Neuron (in vitro differentiated cells): ENCODE data around the gene BLOC1S6.

Experiments
- H2AFZ ChIP-seq: one replicate; pipeline ENCODE4 v1.6.1; 2013; ENCODE audit warnings: low read depth, mild to moderate bottlenecking, inconsistent platforms, low read length, moderate library complexity
- H3K27me3 ChIP-seq: one replicate; pipeline ENCODE4 v1.6.1; 2013; ENCODE audit warnings: low read length; ENCODE audit not compliant: insufficient read depth
- H3K36me3 ChIP-seq: one replicate; pipeline ENCODE4 v1.6.1; 2013; ENCODE audit warnings: low read length; ENCODE audit not compliant: insufficient read depth
- H3K4me1 ChIP-seq: one replicate; pipeline ENCODE4 v1.6.1; 2013; ENCODE audit warnings: low read length; ENCODE audit not compliant: insufficient read depth
- H3K4me3 ChIP-seq: 2 replicates; pipeline ENCODE4 v1.5.1; 2013; ENCODE audit warnings: mild to moderate bottlenecking, low read length, moderate library complexity
- H3K9me3 ChIP-seq: one replicate; pipeline ENCODE4 v1.6.1; 2013; ENCODE audit warnings: low read length

BLOC1S6 gene

DNA sequence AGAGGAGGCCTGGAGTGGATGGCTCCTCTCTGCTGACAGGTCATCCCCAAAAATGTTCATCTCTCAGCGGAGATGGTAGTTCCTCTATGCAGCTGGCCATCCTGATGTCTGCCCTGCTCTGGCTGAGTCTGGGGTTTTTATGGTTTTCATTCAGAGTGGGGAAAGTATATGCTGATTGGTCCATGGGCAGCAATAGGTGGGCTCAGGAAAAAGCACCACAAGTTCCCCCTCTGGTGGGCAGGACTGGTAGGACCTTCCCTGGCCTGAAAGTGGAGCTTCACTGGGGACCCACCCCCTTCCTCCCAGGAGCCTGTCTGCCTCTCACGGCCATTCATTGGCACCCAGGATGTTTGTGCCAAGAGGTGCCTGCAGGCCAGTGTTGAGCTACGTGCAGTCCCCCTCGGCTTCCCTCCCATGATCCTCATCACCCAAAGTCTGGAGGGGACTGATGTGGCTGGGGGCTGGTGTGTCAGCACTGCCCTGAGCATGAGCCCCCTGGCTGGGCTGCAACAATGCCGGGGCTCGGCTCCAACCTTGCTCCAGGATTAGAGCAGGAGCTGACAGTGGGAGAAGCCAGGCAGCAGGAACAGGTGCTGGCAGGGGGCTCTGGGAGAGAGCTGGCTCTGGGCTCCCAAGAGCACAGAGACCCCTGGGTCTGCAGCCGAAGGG lies 13.1 kb upstream of the BLOC1S6 start:
- H3K4me3 ChIP-seq = no peak overlapping the region
- no peaks in the 10 kb centered on the region for H3K4me1 ChIP-seq
- H2AFZ ChIP-seq = peak overlapping the region; percentile 5

DNA sequence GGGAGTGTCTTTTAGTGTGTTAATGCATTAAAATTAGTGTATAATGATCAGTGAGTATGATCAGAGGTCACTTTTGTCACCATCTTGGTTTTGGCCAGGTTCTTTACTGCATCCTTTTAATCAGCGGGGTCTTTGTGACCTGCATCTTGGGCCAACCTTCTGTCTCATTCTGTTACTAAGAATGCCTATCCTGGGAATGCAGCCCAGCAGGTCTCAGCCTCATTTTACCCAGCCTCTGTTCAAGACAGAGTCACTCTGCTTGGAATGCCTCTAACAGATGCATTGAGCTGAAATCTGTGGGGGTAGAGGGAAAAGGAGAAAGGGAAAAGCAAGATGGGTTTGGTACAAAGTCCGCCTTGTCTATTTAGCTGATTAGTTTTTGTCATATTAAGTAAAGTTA lies 5.3 kb upstream of the BLOC1S6 start:
- Histone ChIP-seq H3K36me3 (no peaks in the 10 kb centered on the region), H3K4me1 (peaks cover 15% of the 10 kb centered on the region), H3K27me3 (no peaks in the 10 kb centered on the region), H2AFZ (no peak overlapping the region), H3K9me3 (no peaks in the 10 kb centered on the region), H3K4me3 (no peak overlapping the region)

More for the DNA sequence above, 13.1 kb upstream of the BLOC1S6 start:
- Histone ChIP-seq H3K9me3 (no peaks in the 10 kb centered on the region), H3K27me3 (no peaks in the 10 kb centered on the region), H3K36me3 (no peaks in the 10 kb centered on the region)

DNA sequence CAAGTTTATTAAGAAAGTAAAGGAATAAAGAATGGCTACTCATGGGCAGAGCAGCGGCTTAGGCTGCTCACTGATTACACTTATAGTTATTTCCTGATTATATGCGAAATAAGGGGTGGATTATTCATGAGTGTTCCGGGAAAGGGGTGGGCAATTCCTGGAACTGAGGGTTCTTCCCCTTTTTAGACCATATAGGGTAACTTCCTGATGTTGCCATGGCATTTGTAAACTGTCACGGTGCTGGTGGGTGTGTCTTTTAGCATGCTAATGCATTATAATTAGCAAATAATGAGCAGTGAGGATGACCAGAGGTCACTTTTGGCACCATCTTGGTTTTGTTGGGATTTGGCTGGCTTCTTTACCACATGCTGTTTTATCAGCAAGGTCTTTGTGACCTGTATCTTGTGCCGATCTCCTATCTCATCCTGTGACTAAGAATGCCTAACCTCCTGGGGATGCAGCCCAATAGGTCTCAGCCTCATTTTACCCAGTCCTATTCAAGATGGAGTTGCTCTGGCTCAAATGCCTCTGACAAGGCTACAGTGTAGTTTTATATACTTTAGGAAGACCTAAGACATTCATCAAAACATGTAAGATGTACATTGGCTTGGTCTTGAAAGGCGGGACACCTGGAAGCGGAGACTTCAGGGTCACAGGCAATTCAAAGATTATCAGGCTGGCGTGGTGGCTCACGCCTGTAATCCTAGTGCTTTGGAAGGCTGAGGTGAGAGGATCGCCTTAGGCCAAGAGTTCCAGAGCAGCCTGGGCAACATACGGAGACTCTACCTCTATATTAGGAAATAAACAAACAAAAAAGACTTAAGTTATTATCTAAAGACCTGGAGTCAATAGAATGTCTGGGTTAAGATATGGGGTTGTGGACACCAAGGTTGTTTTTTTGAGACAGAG lies 3.2 kb upstream of the BLOC1S6 start:
- H3K36me3 ChIP-seq = no peaks in the 10 kb centered on the region
- H3K27me3 ChIP-seq = no peaks in the 10 kb centered on the region
- no peak overlapping the region for H2AFZ ChIP-seq
- no peaks in the 10 kb centered on the region for H3K9me3 ChIP-seq
- no peak overlapping the region for H3K4me3 ChIP-seq
- H3K4me1 ChIP-seq = peaks cover 22% of the 10 kb centered on the region

DNA sequence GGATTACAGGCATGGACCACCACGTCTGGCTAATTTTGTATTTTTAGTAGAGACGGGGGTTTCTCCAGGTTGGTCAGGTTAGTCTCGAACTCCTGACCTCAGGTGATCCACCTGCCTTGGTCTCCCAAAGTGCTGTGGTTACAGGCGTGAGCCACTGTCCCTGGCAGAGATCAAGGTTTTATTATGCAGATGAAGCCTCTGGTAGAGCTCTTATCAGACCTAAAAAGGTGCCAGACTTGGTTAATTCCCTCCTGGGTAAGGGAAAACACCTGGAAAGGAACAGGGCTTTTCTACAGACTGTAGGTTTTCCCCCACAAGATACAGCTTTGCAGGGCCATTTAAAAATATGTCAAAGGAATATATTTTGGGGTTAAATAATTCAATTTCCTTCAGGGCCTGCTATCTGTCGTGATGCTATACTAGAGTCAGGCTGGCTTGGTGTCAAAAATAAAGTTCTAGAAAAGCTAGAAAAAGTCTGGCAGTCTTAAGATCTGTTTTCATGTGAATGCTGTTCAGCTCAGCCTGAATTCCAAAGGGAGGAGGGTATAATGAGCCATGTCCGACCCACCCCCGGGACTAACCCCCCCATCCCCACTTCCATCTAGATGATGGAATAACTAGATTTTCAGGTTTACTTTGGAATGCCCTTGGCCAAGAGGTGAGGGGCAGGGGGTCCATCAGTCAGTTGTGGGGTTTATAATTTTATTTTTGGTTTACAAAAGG lies 1.9 kb upstream of the BLOC1S6 start:
- Histone ChIP-seq H3K4me3 (peak overlapping the region; percentile 90), H3K36me3 (no peaks in the 10 kb centered on the region), H3K4me1 (peaks cover 30% of the 10 kb centered on the region)

DNA sequence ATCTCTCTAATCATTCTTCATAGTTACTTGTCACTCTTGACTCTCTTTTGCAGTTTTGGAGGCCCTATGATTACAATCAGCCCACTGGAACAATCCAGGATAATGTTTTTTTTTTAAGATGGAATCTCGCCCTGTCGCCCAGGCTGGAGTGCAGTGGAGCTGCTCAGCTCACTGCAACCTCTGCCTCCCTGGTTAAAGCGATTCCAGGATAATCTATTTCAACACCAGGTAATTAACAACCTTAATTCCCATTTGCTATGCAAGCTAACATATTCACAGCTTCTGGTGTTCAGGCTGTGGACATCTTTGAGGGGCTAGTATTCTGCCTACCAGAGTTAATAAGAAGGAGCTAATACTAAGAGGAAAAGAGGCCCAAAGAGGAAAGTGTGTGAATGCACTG lies 1.1 kb upstream of the BLOC1S6 start:
- Histone ChIP-seq H3K36me3 (no peaks in the 10 kb centered on the region), H3K4me1 (peaks cover 30% of the 10 kb centered on the region), H3K9me3 (no peaks in the 10 kb centered on the region), H3K4me3 (peak overlapping the region; percentile 90), H2AFZ (peak overlapping the region; percentile 56), H3K27me3 (no peaks in the 10 kb centered on the region)

More for the DNA sequence above, 1.9 kb upstream of the BLOC1S6 start:
- no peaks in the 10 kb centered on the region for H3K9me3 ChIP-seq
- H3K27me3 ChIP-seq = no peaks in the 10 kb centered on the region
- no peak overlapping the region for H2AFZ ChIP-seq

DNA sequence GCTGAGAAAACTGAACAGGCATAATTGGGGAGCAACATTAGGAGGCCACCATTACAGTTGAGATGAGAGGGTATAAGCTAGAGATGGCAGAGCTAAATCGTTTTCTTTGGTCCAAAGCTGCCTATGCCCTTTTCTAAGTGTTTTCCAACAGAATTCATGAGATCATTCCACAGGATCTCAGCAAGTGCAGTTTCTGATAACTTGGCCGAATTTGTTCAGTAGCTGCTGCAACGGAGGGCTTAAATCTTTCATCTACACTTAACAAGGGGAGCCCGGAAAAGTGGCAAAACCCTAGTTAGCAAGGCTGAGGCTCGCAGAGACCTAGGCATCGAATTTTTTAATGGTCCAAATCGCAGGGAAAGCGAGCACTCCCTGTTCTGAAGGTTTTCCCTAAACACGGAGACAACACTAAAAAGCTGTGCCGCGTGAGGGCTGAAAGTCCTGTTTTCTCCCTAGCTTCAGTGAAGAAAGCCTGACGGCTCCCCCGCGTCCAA lies 531 bp upstream of the BLOC1S6 start:
- peak overlapping the region; percentile 90 for H3K4me3 ChIP-seq
- no peaks in the 10 kb centered on the region for H3K9me3 ChIP-seq
- H2AFZ ChIP-seq = peak overlapping the region; percentile 56
- H3K27me3 ChIP-seq = no peaks in the 10 kb centered on the region
- no peaks in the 10 kb centered on the region for H3K36me3 ChIP-seq
- H3K4me1 ChIP-seq = peaks cover 30% of the 10 kb centered on the region

DNA sequence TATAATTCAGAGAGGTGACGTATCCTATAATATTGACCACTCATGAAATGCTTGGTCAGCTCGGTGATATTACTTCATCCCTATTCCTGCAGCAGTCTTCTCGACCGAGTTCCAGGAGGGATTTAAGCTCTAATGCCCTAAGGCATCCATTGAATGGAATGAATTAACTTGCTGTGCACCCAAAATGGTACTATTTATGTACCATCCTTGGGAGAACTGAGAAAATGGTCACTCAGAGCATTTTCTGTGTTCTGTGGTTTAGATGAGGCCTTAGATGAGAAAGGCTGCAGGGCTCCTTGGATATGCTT lies 638 bp downstream of the BLOC1S6 start:
- Histone ChIP-seq H3K4me3 (peak overlapping the region; percentile 90), H3K27me3 (no peaks in the 10 kb centered on the region), H3K4me1 (peaks cover 30% of the 10 kb centered on the region), H3K36me3 (peaks cover 7% of the 10 kb centered on the region), H2AFZ (peak overlapping the region; percentile 56), H3K9me3 (no peaks in the 10 kb centered on the region)

DNA sequence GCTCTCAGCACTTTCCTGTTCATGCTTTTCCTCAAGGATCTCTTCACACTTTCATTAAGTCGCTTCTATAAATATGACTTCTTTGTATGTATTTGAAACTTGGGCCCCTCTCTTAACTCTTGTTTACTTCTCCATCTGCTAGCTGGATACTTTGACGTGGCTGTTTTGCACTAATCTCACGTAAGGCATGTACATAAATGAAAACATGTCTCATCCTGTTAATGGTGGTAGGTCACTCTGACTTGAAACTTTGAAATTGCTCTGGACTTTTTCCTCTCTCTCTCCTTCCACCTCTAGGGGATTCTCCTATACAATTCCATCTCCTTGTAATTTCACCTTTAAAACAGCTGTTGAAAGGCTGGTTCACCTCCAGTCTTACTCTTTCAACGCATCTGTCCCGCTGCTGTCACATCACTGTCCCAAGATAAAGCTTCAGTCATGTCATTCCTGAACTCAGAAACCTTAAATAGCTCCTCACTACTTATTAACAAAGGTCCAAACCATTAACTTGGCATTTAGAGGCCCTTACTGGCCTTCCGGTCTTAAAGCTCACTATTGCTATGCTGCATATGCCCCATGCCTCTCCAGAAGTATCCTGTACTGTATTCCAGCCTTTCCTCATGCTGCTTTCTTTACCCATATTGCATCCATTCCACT lies 1.2 kb downstream of the BLOC1S6 start:
- peaks cover 30% of the 10 kb centered on the region for H3K4me1 ChIP-seq
- no peaks in the 10 kb centered on the region for H3K27me3 ChIP-seq
- H3K4me3 ChIP-seq = peak overlapping the region; percentile 90
- peaks cover 7% of the 10 kb centered on the region for H3K36me3 ChIP-seq
- H3K9me3 ChIP-seq = no peaks in the 10 kb centered on the region
- no peak overlapping the region for H2AFZ ChIP-seq

DNA sequence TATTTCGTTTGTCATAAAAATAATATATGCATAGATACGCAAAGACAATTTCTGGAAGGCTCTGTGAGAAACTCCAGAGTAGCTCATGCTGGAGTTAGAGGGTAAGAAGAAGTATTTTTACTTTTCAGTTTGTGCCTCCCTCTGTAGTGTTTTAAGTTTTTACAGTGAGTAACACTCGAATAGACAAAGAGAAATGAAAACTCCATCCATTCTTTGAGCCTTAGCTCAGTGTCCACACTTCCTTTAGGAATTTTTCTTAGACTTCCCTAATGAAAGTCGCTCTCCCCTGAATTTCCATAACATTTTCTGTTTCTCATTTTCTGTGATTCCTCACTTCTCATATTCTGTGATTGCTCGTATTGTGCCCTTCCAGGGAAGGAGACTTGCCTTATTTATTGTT lies 2.1 kb downstream of the BLOC1S6 start:
- Histone ChIP-seq H3K4me1 (peaks cover 27% of the 10 kb centered on the region), H3K4me3 (peak overlapping the region; percentile 90), H2AFZ (no peak overlapping the region), H3K9me3 (no peaks in the 10 kb centered on the region), H3K27me3 (no peaks in the 10 kb centered on the region), H3K36me3 (peaks cover 12% of the 10 kb centered on the region)

DNA sequence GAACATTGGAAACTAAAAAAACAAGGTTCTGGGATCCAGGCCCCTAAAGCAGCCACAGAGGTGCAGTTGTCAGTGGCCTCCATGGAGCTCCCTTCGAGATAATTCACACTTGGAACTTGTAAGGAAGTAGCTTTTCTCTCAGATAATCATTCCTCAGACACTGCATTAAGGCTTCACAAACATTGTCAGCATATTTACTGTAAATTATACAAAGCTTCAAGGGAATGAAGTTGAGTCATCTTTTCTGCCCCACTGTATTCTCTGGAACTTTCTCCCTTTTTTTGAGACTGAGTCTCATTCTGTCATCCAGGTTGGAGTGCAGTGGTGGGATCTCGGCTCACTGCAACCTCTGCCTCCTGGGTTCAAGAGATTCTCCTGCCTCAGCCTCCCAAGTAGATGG lies 7.1 kb downstream of the BLOC1S6 start:
- Histone ChIP-seq H2AFZ (no peak overlapping the region), H3K9me3 (peaks cover 14% of the 10 kb centered on the region), H3K27me3 (no peaks in the 10 kb centered on the region), H3K4me3 (no peak overlapping the region), H3K36me3 (peaks cover 32% of the 10 kb centered on the region), H3K4me1 (peaks cover 4% of the 10 kb centered on the region)

DNA sequence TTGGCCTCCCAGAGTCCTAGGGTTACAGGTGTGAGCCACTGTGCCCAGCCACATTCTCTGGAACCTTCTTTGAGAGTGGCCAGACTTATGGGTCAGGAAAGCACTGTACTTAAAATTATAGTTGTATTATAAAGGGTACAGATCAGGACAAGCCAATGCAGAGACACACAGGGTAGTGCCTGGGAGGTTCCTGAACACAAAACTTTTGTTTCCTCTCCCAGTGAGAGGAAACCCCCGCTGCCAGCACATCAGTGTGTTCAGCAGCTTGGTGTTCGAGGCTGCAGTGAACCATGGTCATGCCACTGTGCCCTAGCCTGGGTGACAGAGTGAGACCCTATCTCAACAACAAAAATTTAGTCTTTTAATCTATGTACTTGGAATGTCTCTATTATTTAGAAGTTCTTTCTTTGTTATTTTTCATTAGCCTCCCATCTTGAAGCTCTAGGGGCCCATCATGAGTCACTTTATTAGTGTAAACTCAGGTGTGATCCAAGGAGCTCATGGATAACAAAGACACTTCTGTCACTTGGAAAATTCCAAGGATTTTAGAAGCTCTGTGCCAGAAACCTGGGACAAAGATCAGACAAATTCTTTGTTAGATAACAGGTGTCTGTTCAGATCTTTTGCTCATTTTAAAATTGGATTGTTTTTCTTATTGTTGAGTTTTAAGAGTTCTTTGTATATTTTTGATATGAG lies 7.8 kb downstream of the BLOC1S6 start:
- no peak overlapping the region for H3K4me3 ChIP-seq
- H3K4me1 ChIP-seq = no peaks in the 10 kb centered on the region
- no peaks in the 10 kb centered on the region for H3K27me3 ChIP-seq
- peaks cover 14% of the 10 kb centered on the region for H3K9me3 ChIP-seq
- no peak overlapping the region for H2AFZ ChIP-seq
- H3K36me3 ChIP-seq = peaks cover 32% of the 10 kb centered on the region

DNA sequence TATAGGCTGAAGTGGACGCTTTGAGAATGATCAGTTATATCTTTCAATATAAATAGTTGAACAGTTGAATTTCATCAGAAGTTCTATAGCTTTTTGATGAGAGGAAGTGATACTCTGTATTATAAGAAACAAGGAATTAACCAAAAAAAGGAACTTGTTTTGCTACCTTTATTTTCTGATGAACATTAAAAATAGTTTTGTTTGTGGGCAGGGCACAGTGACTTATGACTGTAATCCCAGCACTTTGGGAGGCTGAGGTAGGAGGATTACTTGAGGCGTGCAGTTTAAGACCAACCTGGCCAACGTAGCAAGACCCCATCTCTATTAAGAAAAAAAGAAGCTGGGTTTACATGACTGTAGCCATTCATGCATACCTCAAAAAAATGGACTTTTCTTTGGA lies 16.7 kb downstream of the BLOC1S6 start:
- no peaks in the 10 kb centered on the region for H3K4me1 ChIP-seq
- no peaks in the 10 kb centered on the region for H3K9me3 ChIP-seq
- no peak overlapping the region for H3K4me3 ChIP-seq
- H3K36me3 ChIP-seq = peaks cover 24% of the 10 kb centered on the region
- H3K27me3 ChIP-seq = no peaks in the 10 kb centered on the region
- no peak overlapping the region for H2AFZ ChIP-seq
